ENCODE measurements around the gene PCDHGA9.

DNA sequence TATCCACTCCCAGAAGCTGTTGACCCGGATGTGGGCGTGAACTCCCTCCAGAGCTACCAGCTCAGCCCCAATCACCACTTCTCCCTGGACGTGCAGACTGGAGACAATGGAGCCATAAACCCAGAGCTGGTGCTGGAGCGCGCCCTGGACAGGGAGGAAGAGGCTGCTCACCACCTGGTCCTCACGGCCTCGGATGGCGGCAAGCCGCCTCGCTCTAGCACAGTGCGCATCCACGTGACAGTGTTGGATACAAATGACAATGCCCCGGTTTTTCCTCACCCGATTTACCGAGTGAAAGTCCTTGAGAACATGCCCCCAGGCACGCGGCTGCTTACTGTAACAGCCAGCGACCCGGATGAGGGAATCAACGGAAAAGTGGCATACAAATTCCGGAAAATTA lies 9.3 kb upstream of the PCDHGA9 start:
- TF ChIP-seq, protein P1, sequence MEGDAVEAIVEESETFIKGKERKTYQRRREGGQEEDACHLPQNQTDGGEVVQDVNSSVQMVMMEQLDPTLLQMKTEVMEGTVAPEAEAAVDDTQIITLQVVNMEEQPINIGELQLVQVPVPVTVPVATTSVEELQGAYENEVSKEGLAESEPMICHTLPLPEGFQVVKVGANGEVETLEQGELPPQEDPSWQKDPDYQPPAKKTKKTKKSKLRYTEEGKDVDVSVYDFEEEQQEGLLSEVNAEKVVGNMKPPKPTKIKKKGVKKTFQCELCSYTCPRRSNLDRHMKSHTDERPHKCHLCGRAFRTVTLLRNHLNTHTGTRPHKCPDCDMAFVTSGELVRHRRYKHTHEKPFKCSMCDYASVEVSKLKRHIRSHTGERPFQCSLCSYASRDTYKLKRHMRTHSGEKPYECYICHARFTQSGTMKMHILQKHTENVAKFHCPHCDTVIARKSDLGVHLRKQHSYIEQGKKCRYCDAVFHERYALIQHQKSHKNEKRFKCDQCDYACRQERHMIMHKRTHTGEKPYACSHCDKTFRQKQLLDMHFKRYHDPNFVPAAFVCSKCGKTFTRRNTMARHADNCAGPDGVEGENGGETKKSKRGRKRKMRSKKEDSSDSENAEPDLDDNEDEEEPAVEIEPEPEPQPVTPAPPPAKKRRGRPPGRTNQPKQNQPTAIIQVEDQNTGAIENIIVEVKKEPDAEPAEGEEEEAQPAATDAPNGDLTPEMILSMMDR (IDR thresholded peaks at IDR 0.05; ENCODE audit: insufficient read depth, low read depth, low read length), result no peak
- TF ChIP-seq EZH2 (IDR thresholded peaks at IDR 0.05; ENCODE audit: insufficient read depth, low read length), result no peak

Data from astrocyte (in vitro differentiated cells and primary cell).